HG03060 (cell line): Measurements from ENCODE around the gene HAO2.
"Not testable (repeated sequence)": the region's sequence is repeated elsewhere in the genome, so short reads cannot be mapped to it uniquely, and the experiment has no call there.

ENCODE experiments used
- ATAC-seq: cut with Tn5 transposase; IDR thresholded peaks from one replicate; pipeline ENCODE4 v1.9.1; 2021; ENCODE audit warnings: low read depth, moderate number of reproducible peaks; ENCODE audit not compliant: unreplicated experiment

The HAO2 gene

DNA sequence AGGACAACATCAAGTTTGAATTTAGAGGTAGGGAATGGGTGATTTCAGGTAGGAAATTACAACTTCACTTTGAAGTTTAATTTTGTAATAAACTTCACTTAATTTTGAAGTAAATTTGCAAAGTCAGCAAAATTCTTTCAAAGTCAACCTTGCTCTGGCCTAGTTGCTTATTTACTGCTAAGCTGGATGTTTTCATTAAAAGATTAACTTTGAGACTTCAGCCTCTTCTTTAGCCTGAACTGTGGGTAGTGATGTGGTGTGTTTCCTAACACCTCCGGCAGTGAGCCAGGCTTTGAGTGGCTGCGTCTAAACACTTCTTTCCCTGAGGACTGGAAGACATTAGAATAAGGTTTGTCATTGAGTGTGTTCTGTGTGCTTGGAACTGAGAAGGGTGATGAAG, at the start of gene HAO2:
Gene HAO2, plus strand, starts transcription at position 232 of the 400 bp plus-strand sequence. CDS start 12,301 bp downstream, outside the sequence.
- no peak for ATAC-seq

DNA sequence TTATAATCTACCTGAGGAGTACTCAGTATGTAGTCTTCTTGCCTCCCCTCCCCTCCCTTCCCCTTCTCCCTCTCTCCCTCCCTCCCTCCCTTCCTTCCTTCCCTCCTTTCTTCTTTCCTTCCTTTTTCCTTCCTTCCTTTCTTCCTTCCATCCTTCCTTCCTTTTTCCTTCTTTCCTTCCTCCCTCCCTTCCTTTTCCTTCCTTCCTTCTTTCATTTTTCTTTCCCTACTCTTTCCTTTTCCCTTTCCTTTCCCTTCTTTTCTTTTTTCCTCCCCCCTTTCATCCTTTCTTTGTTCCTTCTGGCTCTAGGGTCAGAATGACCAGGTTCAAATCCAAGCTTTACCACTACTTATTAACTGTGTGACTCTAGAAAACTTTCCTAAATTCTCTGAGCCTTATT, 48.5 kb upstream of the HAO2 start:
- ATAC-seq = no peak

DNA sequence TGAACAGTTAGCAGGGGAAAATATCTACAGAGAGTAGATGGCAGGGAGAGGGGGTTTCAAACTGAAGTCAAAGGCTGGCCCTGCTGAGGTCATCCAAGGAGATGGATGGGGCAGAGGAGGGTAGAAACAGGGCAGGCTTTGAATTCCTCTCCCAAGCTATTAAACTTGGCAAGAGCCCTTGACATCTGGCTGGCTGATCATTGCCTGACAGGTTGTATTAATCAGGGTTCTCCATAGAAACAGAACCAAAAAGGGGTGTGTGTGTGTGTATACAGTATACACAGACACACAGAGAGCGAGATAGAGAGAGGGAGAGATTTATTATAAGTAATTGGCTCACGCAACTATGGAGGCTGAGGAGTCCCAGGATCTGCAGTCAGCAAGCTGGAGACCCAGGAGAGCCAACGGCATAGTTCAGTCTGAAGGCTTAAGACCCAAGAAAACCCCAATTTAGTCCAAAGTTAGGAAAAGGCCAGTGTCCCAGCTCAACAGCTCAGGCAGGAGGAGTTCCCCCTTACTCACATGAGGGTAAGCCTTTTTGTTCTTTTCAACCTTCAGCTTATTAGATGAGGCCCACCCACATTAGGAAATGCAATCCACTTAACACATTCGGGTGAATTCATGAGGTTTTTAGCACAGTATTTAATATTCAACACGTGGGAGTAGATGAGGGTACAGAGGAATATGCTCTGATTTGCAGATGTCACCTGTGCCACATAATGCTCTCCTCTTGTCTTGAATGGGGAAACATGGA, 46.7 kb upstream of the HAO2 start:
- no peak for ATAC-seq

DNA sequence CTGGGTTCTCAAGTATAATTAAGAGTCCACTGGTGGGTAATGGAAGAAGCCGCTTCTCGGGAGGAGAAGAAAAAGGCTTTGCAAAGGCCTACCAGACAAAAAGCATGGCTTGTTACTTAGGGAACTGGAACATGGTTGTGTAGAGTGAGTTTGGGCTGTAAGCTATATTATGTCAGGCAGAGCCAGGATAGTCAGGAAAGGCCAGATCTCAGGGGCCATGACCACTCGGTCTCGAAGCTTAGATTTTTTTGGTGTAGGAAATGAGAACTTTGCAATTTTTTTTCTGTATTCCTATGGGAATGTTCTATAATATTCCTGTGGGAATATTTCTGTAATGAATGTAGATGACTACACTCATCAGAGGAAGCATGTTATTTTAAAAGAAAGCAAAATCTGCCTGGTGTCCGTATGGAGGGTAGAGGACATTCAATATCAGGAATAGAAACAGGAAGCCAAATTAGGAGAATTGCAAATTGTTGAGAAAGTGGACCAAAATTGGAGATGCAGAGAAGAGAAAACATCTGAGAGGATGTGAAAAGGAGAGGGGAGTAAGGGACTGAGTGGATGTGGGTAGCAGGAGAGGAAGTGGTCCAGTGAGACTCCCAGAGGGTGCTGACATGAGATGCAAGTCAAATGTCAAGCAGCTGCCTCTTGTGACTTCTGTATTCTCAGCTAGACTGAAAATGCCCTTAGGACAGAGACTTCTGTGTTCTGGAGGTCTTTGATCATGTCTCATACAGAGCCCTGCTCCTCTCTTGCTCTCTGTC, 45.2 kb upstream of the HAO2 start:
- peak; percentile 86 for ATAC-seq

DNA sequence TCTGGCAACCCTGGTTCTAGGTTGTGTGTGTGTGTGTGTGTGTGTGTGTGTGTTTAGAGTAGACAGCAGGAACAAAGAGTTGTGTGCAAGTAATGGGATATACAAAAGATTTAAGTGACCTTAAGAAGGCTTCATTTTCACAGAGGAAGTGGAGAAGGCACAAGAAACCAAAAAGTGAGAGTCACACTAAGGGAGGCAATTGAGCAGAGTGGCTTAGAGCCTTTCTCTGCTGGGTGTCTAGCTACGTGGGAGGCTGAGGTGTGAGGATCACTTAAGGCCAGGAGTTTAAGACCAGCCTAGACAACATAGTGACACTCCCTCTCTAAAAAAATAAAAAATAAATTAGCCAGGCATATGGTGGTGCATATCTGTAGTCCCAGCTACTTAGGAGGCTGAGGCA, 44.4 kb upstream of the HAO2 start:
- no peak for ATAC-seq

DNA sequence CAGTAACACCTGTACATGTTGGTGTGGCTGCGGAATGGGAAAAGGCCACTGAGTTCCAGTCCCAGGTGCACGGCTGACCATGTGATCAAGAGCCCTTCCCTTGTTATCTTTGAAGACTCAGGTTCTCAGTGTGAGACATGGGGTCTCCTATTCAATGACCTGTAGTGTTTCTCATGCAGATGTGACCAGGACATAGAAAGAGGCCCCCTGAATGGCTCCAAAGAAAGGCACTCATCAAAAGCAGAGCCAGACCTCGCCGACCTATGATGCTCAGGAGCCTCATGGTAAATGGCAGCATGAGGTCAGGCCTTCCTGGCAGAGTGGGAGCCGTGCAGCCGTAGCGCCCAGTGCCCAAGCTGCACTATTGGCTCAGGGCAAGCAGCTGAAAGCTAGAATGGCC, 42.3 kb upstream of the HAO2 start:
- no peak for ATAC-seq

DNA sequence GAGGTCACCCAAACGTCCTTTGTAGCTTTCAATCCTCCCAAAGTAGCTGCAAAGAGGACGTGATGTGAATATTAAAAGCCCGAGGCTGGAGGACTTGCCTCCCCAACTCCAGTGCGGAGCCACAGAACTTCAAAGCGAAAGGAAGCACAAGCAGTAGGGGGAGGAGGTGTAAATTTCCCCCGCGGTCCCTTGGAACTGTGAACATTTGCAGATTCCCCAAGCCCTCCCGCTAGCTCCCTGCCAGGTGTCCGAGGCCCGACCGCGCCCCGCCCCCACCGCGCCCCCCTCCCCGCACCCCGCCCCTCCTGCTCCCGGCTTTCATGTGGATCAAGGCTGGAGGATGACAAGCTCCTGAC, 41.5 kb upstream of the HAO2 start:
- no peak for ATAC-seq

DNA sequence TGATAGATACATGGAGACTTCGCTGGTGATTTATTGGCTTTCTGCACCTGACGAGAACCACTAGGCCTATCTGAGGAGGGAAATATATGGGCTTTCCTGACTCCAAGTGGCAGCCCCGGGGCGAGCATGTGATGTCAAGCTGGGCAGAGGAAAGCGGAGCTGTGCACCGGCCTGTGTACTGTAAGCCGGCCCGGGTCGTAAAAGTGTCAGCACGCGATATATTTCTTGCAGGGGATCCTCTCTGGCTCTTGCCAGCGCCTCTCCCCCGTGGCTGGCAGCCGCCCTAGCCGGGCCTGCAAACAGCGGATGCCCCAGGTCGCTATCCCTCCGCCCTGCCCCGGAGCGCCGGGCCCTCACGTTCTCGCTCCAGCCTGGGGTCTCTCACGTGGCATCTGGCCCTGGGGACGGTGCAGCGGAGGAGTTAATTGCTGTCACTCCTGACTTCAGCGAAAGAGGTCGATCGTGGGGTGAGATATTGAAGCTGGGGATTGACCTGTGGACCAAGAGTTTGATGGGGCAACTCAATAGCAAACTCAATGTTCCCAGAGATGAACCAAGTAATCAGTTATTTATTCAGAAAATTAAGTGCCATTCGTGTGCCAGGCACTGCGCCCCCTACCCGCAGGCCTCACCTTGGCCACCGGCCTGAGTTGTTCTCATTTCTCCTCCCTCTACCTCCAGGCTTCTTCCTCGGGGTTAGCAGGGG, 41.0 kb upstream of the HAO2 start:
- no peak for ATAC-seq

DNA sequence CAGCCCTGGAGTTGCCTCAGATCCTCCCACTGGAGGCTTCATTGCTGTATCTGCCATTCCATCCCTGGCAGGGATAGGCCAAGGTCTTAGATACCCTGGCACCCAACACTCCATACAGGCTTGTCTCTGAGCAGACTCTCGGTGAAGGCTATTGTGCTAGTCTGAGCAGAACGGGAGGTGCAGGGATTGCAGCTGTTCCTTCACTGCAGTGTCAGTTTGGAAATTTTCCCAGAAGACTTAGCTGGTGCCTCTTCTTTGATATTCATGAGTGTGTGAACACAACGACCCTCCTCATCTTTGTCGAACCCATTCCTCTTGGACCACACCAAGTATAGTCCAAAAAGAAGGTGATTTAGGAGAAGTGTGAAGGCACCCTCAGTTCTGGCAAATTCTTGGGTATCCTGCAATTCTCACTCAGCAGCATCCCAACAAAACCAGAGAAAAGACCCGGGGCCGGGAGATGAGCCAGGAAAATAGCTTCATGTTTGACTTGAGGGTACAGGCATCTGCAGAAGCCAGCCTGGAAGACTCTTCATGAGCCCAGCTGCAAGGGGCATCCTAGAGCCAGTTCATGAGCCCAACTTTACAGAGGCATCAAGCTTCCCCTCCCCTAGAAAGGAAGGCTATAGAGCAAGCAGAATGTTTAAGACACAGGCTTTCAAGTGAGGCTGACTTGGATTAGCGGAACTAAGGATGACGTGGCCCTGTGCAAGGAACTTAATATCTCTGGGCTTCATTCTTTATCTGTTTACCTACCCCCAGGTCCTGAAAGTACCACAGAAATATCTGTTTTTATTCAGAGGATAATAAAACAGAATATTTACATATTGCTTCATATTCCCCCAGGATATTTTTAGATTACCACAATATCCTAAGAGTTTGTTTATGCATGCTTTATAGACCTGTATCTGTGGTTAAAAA, 38.8 kb upstream of the HAO2 start:
- no peak for ATAC-seq

DNA sequence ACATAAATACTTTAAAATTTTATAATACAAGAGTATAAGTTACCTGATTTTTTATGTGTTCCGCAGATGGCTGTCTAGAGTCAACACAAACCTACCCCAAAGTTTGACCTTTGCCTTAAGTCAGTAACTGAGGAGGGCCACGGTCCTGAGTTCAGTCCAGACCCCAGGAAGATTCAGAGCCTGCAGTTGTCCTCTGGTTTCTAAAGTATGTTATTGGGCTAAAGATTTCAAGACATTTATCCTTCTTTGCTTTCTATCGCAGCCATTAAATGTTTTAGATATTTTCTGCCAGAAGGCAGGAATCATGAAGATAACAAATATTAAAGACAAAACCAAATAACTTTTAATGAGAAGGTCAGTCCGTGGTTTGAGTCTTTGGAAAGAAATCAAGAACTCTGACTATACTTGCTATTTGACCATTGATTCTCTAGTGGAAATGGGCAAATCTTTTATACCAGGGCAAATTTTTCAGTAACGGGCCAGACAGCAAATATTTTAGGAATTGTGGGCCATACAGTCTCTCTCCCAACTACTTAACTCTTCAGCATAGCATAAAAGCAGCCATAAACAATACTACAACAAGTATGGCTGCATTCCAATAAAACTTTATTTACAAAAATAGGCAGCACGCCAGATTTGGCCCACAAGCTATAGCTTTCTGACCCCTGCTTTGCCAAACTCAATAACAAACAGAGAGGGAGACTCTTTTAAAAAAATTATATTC, 38.0 kb upstream of the HAO2 start:
- ATAC-seq = no peak

DNA sequence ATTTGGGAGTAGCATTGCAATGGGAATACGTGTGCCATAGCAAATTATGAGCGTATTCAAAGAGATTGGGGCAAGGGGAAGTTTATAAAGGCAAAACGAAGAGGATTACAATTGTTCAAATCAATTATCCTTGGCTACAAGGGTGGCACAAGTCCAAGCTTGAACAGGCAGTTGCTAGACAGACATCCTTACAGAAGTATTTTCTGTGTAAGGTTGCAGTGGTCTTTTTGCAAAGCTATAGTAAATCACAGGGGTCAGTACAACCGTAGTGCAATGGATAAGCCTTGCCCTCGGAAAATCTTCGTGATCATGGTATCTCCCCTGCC, 37.4 kb upstream of the HAO2 start:
- no peak for ATAC-seq

DNA sequence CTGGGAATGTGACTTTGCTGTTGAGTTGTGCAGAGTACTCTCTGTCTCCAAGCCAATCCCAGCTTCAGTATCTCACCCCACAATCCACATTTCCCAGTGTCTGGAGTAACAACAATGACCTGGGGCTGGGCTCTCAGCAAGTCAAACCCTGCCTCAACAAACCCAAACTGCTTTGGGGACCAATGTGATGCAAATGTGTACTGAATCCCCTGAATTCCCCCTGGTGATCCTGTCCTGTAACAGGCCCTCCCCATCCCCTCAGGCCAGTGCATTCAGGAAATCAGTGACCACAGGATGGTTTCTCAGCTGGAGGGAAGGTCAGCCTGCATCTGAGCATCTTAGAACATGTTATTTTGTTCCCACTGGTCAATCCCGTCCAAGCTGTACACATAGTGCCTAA, 36.7 kb upstream of the HAO2 start:
- no peak for ATAC-seq

DNA sequence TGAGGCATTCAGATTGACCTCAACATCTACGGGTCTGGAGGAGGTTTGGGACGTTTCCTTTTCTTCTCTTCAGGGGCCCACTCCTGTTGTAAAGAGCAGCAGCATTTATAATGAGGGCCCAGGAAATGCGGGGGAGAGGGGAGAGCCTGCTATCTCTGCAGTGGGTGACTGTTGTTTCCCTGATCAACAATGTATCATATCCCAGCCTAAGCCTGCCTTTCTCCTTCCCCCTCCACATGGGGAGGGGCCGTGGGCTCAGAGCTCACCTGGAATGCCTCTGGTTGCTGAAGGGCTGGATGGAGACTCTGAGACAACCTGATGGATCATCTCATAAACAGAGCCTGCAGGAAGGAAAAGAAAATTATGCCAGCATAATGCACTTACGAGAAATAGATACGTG, 36.0 kb upstream of the HAO2 start:
- ATAC-seq = no peak

DNA sequence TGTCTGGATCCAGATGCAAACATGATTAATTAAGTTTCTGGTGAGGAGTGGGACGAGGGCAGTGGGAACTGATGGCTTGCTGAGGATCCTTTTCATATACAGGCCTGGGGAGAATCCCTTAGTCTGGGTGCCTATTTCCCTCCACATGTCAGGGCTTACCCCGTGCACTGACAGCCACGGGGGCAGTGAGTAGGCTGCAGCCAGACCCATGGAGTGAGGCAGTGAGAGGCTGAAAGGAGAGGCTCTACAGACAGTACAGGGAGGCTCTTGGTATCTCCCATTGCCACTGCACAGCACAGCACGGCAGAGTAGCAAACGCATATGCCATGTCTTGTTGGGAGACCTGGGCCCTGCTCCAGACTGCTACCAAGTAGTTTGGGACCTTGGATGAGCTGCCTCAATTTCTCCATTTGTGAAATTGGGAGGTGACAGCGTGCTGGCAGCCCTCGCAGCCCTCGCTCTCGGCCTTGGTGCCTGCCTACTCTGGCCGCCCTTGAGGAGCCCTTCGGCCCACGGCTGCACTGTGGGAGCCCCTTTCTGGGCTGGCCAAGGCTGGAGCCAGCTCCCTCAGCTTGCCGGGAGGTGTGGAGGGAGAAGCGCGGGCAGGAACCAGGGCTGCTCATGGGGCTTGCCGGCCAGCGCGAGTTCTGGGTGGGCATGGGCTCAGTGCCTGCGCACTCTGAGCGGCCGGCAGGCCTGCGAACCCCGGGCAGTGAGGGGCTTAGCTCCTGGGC, 35.3 kb upstream of the HAO2 start:
- no peak for ATAC-seq

DNA sequence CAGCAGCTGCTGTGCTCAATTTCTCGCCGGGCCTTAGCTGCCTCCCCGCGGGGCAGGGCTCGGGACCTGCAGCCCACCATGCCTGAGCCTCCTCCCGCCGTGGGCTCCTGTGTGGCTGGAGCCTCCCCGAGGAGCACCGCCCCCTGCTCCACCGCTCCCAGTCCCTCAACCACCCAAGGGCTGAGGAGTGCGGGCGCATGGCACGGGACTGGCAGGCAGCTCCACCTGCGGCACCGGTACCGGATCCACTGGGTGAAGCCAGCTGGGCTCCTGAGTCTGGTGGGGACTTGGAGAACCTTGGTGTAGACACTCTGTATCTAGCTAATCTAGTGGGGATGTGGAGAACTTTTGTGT, 34.7 kb upstream of the HAO2 start:
- not testable (repeated sequence) for ATAC-seq

DNA sequence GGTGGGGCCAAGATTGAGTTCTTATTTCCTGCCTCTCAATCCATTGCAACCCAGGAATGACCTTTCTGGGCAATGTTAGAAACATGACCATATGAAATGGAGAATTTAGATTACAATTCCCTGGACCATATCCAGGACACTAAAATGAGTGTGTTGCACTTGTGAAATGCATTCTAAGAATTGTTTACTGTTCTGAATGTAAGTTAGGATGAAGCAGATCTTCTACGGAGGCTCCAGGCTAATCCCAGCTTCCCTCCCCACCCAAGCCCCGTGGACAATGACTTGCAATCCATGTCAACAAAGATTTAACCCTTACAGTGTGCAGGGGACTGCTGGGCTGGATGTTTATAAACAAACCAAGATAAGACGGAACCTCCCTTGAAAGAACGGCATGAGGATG, 31.7 kb upstream of the HAO2 start:
- no peak for ATAC-seq

DNA sequence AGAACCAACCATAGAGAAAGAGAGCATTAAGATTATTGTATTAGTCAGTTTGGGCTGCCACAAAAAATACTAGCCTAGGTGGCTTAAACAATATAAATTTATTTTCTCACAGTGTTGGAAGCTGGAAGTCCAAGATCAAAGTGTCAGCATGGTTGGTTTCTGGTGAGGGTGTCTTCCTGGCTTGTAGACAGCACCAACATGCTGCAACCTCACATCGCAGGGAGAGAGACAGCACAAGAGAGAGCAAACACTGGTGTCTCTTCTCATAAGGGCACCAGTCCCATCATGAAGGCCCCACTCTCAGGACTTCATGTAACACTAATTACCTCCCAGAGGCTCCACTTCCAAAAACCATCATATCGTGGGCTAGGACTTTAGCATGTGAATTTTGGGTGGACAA, 30.6 kb upstream of the HAO2 start:
- ATAC-seq = no peak

DNA sequence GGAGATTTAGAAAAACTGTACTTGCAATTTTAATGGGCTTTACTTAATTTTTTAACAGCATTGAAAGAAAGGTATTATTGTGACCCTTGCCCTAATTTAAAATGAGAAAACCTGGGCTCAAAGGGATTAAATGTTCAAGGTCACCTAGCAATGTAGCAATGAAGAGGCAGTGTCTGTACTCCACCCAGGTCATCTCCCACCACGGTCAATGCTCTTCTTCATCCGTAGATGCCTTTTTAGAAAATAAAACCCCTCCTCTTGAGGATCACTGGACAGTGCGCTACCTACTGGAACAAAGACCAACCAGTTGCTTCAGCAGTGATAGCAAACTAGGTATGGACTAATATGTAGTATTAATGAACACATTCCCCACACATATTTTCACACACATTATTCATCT, 29.8 kb upstream of the HAO2 start:
- ATAC-seq = no peak

DNA sequence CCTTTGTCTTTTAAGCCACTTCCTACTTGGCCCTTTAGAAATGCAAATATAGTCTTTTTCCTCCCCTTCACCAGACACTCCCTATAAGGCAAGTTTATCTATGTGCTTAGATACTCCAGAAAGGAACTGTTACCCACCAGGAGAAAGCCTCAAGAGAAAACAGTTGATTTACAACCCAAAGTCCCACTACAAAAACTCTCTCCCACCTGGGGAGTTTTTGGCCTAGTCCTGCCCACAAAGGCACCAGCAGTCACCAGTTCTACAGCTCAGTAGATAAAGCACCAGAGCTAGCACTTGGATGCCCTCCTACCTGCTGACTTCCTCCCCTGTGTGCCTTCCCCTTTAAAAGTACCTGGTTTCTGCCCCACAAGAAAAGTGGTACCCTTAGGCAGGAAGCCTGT, 27.7 kb upstream of the HAO2 start:
- ATAC-seq = no peak
